K562 (cell line): ENCODE results near the gene CCDC141. TPM values are rescaled to one million over a fixed set of nuclear protein-coding genes. Genes with fewer than 3 reads are reported as not detected.
A peak's percentile ranks its signal among the peaks of the same experiment; 100 is the strongest.

Experiments used
- ATAC-seq: fragments of 200-7000 bp; cut with Tn5 transposase; 3 replicates; pipeline ENCODE4 v1.9.1; 2020; ENCODE audit warnings: moderate library complexity
- BruUV-seq: library from RNA; stranded (reverse); fragments of 400-500 nt; replicated peaks from 2 replicates; lab custom pipeline; 2021; lab: Mats Ljungman, UMichigan
- CTCF ChIA-PET: fragments of 300-600 bp; formaldehyde crosslinking; extraction: SDS; loops from one replicate; lab custom pipeline; 2021; ENCODE audit warnings: low intra/inter-chr PET ratio; lab: Yijun Ruan, JAX
- POLR2A ChIA-PET: fragments of 300-600, 350-650 bp; sonication (Branson Sonifier 250); formaldehyde crosslinking; extraction: SDS; loops from one replicate; lab custom pipeline; 2021; ENCODE audit warnings: antibody characterized with exemption, inconsistent platforms; lab: Yijun Ruan, JAX
- DNase-seq, 4 experiments: peaks; one replicate each; pipeline versions ENCODE4 v3.0.0 to v3.0.0-alpha.2; 2011 to 2018; ENCODE audit warnings: low spot score in 3 of 4, mixed read lengths in 3 of 4; ENCODE audit errors: extremely low read depth in 1 of 4
- FAIRE-seq: peaks from 2 replicates; lab custom pipeline; 2011; peaks lifted over from hg19 to GRCh38; lab: Jason Lieb, UNC
- H2AFZ ChIP-seq: 2 replicates; pipeline ENCODE4 v1.6.0; 2011; ENCODE audit warnings: low read depth, low read length, control low read depth, inconsistent platforms
- H3K27ac ChIP-seq: fragments of 200-600 bp; 3 replicates; pipeline ENCODE4 v1.8.0; 2011; ENCODE audit warnings: low read depth, mild to moderate bottlenecking, control low read depth, inconsistent platforms, low read length, moderate library complexity, mixed read lengths; ENCODE audit errors: extremely low read depth
- H3K27me3 ChIP-seq, 2 experiments: fragments of 300-600 bp in 1 of 2; 2 replicates in 1 of 2; 3 replicates in 1 of 2; pipeline versions ENCODE4 v1.6.0 to v1.8.0; 2011; ENCODE audit warnings: inconsistent platforms in 2 of 2, low read length in 2 of 2, mild to moderate bottlenecking in 1 of 2, mixed read lengths in 1 of 2, moderate library complexity in 1 of 2; ENCODE audit not compliant: control insufficient read depth in 2 of 2, insufficient read depth in 2 of 2
- H3K36me3 ChIP-seq: fragments of 300-600 bp; 3 replicates; pipeline ENCODE4 v1.8.0; 2011; ENCODE audit warnings: mild to moderate bottlenecking, low read length, inconsistent platforms; ENCODE audit not compliant: control insufficient read depth, insufficient read depth
- H3K4me1 ChIP-seq, 2 experiments: fragments of 200-600 bp in 1 of 2; replicated peaks in 1 of 2; 2 replicates in 1 of 2; 3 replicates in 1 of 2; pipeline versions ENCODE4 v1.5.1 to v1.8.0; 2011; ENCODE audit warnings: inconsistent platforms in 2 of 2, low read length in 2 of 2, mild to moderate bottlenecking in 1 of 2, mixed read lengths in 1 of 2, moderate library complexity in 1 of 2; ENCODE audit not compliant: control insufficient read depth in 2 of 2, insufficient read depth in 2 of 2
- H3K4me2 ChIP-seq: 2 replicates; pipeline ENCODE4 v1.6.1; 2011; ENCODE audit warnings: low read length, control low read depth, inconsistent platforms, mixed read lengths; ENCODE audit not compliant: insufficient read depth
- H3K4me3 ChIP-seq: fragments of 200-600 bp; sonication (generic), shearing (Covaris generic); 2 replicates; pipeline ENCODE4 v1.5.1; 2016; ENCODE audit warnings: control low read depth, inconsistent platforms
- H3K79me2 ChIP-seq: fragments of 200-600 bp; 3 replicates; pipeline ENCODE4 v1.8.0; 2011; ENCODE audit warnings: low read length, inconsistent platforms; ENCODE audit not compliant: control insufficient read depth, insufficient read depth
- H3K9ac ChIP-seq, 2 experiments: 2 replicates each; pipeline versions ENCODE4 v1.6.0 to v1.6.1; 2011; ENCODE audit warnings: low read depth in 2 of 2, low read length in 2 of 2, control low read depth in 1 of 2, inconsistent platforms in 1 of 2, mild to moderate bottlenecking in 1 of 2, mixed read lengths in 1 of 2; ENCODE audit not compliant: insufficient read depth in 1 of 2
- H3K9me1 ChIP-seq: one replicate; pipeline ENCODE4 v1.6.0; 2011; ENCODE audit warnings: inconsistent platforms, mild to moderate bottlenecking, low read length, moderate library complexity; ENCODE audit not compliant: control insufficient read depth, insufficient read depth
- H3K9me3 ChIP-seq: replicated peaks from 2 replicates; pipeline ENCODE4 v1.5.1; 2011; ENCODE audit warnings: low read depth, low read length, inconsistent platforms; ENCODE audit not compliant: control insufficient read depth, insufficient read depth
- H4K20me1 ChIP-seq: replicated peaks from 2 replicates; pipeline ENCODE4 v1.6.1; 2011; ENCODE audit warnings: low read length, inconsistent platforms, mixed read lengths; ENCODE audit not compliant: control insufficient read depth, insufficient read depth
- ARID3A ChIP-seq: IDR thresholded peaks from 2 replicates; pipeline ENCODE4 v1.6.1; 2012; ENCODE audit warnings: low read depth, low read length, improper control_type of control experiment, borderline replicate concordance
- CGGBP1 ChIP-seq: fragments of 250-450 bp; sonication (Bioruptor Pico); IDR thresholded peaks from 2 replicates; pipeline ENCODE4 v1.9.0; 2021; ENCODE audit warnings: mild to moderate bottlenecking
- CTCF ChIP-seq, 3 experiments: IDR thresholded peaks in 2 of 3; conservative IDR thresholded peaks in 1 of 3; 2 replicates each; pipeline ENCODE4 v1.5.1; 2011 to 2012; ENCODE audit warnings: low read length in 3 of 3, mild to moderate bottlenecking in 3 of 3, control low read depth in 2 of 3, improper control_type of control experiment in 1 of 3, inconsistent platforms in 1 of 3, low read depth in 1 of 3, mixed read lengths in 1 of 3, moderate library complexity in 1 of 3; ENCODE audit not compliant: insufficient read depth in 2 of 3
- ESRRB ChIP-seq: fragments of 250-450 bp; sonication (Bioruptor Pico); IDR thresholded peaks from 2 replicates; pipeline ENCODE4 v1.5.0; 2020; ENCODE audit warnings: mild to moderate bottlenecking, moderate library complexity, borderline replicate concordance
- MECOM ChIP-seq: fragments of 250-450 bp; sonication (Bioruptor Pico); IDR thresholded peaks from 2 replicates; pipeline ENCODE4 v1.8.0; 2022; ENCODE audit warnings: inconsistent platforms
- RAD21 ChIP-seq, 2 experiments: fragments of 250-450 bp in 1 of 2; fragments of 450-650 bp in 1 of 2; sonication (Bioruptor Pico) in 1 of 2; formaldehyde crosslinking in 1 of 2; IDR thresholded peaks in 1 of 2; conservative IDR thresholded peaks in 1 of 2; 2 replicates each; pipeline versions ENCODE4 v1.4.0 to v1.8.0; 2020 to 2022; ENCODE audit warnings: mild to moderate bottlenecking in 2 of 2, moderate library complexity in 1 of 2
- ZNF75A ChIP-seq: fragments of 450-650 bp; formaldehyde crosslinking; IDR thresholded peaks from 2 replicates; pipeline ENCODE4 v1.4.0; 2020; ENCODE audit warnings: mild to moderate bottlenecking
- WGBS: fragments of 100-300 bp; shearing (Covaris generic); methylation state at CpG from one replicate; pipeline ENCODE4 v1.1.6; 2016; ENCODE audit warnings: low coverage, mixed read lengths; ENCODE audit not compliant: insufficient coverage; ENCODE audit errors: missing lambda C conversion rate; 5-methylcytosine and 5-hydroxymethylcytosine counted together
- in situ Hi-C: fragments of 300-500 bp; cut with MboI; formaldehyde crosslinking; loops from 4 replicates; pipeline ENCODE4 v1.15.0; 2018; ENCODE audit warnings: inconsistent platforms, mixed read lengths
- intact Hi-C: fragments of 100-400 bp; cut with micrococcal nuclease; formaldehyde crosslinking; loops from 2 replicates; pipeline ENCODE4 v1.14.2; 2022
- polyA plus RNA-seq, 8 experiments: library from polyadenylated mRNA; depleted of rRNA in 4 of 8; stranded (reverse) in 5 of 8; unstranded in 3 of 8; fragments of >200 nt; fragmentation: Nextera tagmentation in 2 of 8; fragmentation: Illumina TruSeq in 1 of 8; extraction: Ambion mirVana in 2 of 8; extraction: Trizol in 1 of 8; gene quantifications; 2 replicates each; pipeline versions ENCODE4 v1.2.1 to v1.2.3, GENCODE V29; 2011 to 2014; ENCODE audit warnings: inconsistent platforms in 1 of 8, missing spikeins in 1 of 8
- total RNA-seq, 7 experiments: library from RNA; depleted of rRNA in 6 of 7; stranded (reverse); fragments of >200 nt in 6 of 7; fragmentation: Illumina TruSeq in 2 of 7; extraction: Trizol in 2 of 7; gene quantifications; 2 replicates each; pipeline versions ENCODE4 v1.2.1 to v1.2.3, GENCODE V29; 2011 to 2021; ENCODE audit warnings: low replicate concordance in 1 of 7

The CCDC141 gene
- total and polyA plus RNA-seq, 9 of the 15 experiments (the other 6 are each of a cell fraction or from before 2014, with no cell fraction given) = 0.09 TPM; not detected in 8

- ChIA-PET POLR2A (no interaction called here), CTCF (interaction anchor here (0.6 to 1.3 kb wide), 3 partner anchors 89 to 1282 kb away, joined by 3 to 7 read pairs (median 5); no protein-coding TSS in a partner anchor)
- peak; percentile 69 for FAIRE-seq
- no peak overlapping the region for H3K9ac ChIP-seq
- no peaks in the 10 kb centered on the region for H3K79me2 ChIP-seq
- in situ Hi-C loops = loop anchor here (10.0 kb wide), 1 partner anchor 119 kb away; no protein-coding TSS in a partner anchor
- BruUV-seq = no TSS peak
- intact Hi-C loops = loop anchor here (1.0 to 10.0 kb wide), 3 partner anchors 118 to 955 kb away; no protein-coding TSS in a partner anchor
- no peak overlapping the region for H3K4me2 ChIP-seq
- H3K9me3 ChIP-seq = no peaks in the 10 kb centered on the region
- H3K4me1 ChIP-seq = no peaks in the 10 kb centered on the region
- DNase-seq = peak in 2 of 4 experiments; percentile 16 to 19
- ATAC-seq = no peak
- H3K27ac ChIP-seq = no peak overlapping the region
- 2% methylated on average over 2 of the region's 2 CpGs for WGBS
- H3K36me3 ChIP-seq = no peaks in the 10 kb centered on the region
- no peak overlapping the region for H2AFZ ChIP-seq
- peaks cover 4 to 8% of the 10 kb centered on the region in 2 experiments; a peak in 3 of 5 replicates for H3K27me3 ChIP-seq
- H3K9me1 ChIP-seq = no peaks in the 10 kb centered on the region
- no peaks in the 10 kb centered on the region for H4K20me1 ChIP-seq
- no peak overlapping the region for H3K4me3 ChIP-seq
- TF ChIP-seq ZNF75A = no peak
- peak; percentile 31 to 75 (median 42); a peak in 3 of 6 replicates for TF ChIP-seq CTCF (IDR thresholded peaks at IDR 0.05 in 2 of 3, conservative IDR thresholded peaks at IDR 0.05 in 1 of 3; ENCODE audit: insufficient read depth in 2 of 3, low read depth in 1 of 3, low read length in 3 of 3)
- peak; percentile 65 to 82 for TF ChIP-seq RAD21 (CRISPR knock-in tag; conservative IDR thresholded peaks at IDR 0.05 in 1 of 2, IDR thresholded peaks at IDR 0.05 in 1 of 2)
- TF ChIP-seq ESRRB = no peak
- TF ChIP-seq CGGBP1 (CRISPR knock-in tag) = no peak
- TF ChIP-seq ARID3A = 0 out of 2 replicates have a peak, but pooled peaks have one; percentile 67
- no peak for TF ChIP-seq MECOM (CRISPR knock-in tag)
Measured at GRCh38 chr2:178796079-178796677, 253.8 kb downstream of the CCDC141 start.
